GM23338 (cell line): ENCODE measurements around the gene ARHGEF19.

ENCODE experiments used
- CREB1 ChIP-seq: fragments of 250-450 bp; sonication (Bioruptor Pico); IDR thresholded peaks from 2 replicates; pipeline ENCODE4 v1.5.0; 2020; ENCODE audit warnings: low read depth, mild to moderate bottlenecking, moderate library complexity
- CTCF ChIP-seq, 2 experiments: fragments of 200-600 bp in 1 of 2; sonication (generic) in 1 of 2; conservative IDR thresholded peaks; 2 replicates each; pipeline versions ENCODE4 v1.5.1 to v1.6.1; 2016 to 2017; ENCODE audit warnings: antibody characterized with exemption in 2 of 2, low read depth in 2 of 2, mild to moderate bottlenecking in 2 of 2, moderate library complexity in 1 of 2
- ETS1 ChIP-seq: IDR thresholded peaks from 2 replicates; pipeline ENCODE4 v1.6.1; 2016; ENCODE audit warnings: antibody characterized with exemption
- EZH2 ChIP-seq: fragments of 200-600 bp; sonication (generic); IDR thresholded peaks from one replicate; pipeline ENCODE4 v1.8.0; 2017; ENCODE audit warnings: antibody characterized with exemption, mild to moderate bottlenecking, low read depth; ENCODE audit not compliant: unreplicated experiment
- EZH2phosphoT487 ChIP-seq: fragments of 200-600 bp; sonication (generic); IDR thresholded peaks from one replicate; pipeline ENCODE4 v1.8.1; 2018; ENCODE audit warnings: antibody characterized with exemption; ENCODE audit not compliant: unreplicated experiment
- JUNB ChIP-seq: IDR thresholded peaks from one replicate; pipeline ENCODE4 v1.6.1; 2016; ENCODE audit warnings: antibody characterized with exemption; ENCODE audit not compliant: unreplicated experiment
- POLR2AphosphoS5 ChIP-seq: IDR thresholded peaks from 2 replicates; pipeline ENCODE4 v1.6.1; 2016; ENCODE audit warnings: antibody characterized with exemption, low read depth
- REST ChIP-seq: IDR thresholded peaks from one replicate; pipeline ENCODE4 v1.6.1; 2018; ENCODE audit warnings: antibody characterized with exemption; ENCODE audit not compliant: unreplicated experiment
- ZNF331 ChIP-seq: fragments of 250-450 bp; sonication (Bioruptor Pico); IDR thresholded peaks from 2 replicates; pipeline ENCODE4 v1.5.0; 2020; ENCODE audit warnings: low read depth, mild to moderate bottlenecking, moderate library complexity

- no peak for TF ChIP-seq CTCF (conservative IDR thresholded peaks at IDR 0.05; ENCODE audit: low read depth in 2 of 2)
- no peak for TF ChIP-seq REST
- no peak for TF ChIP-seq EZH2
- no peak for TF ChIP-seq JUNB
- TF ChIP-seq ETS1, result no peak
- TF ChIP-seq ZNF331, result no peak
- TF ChIP-seq EZH2phosphoT487, result no peak
- no peak for TF ChIP-seq POLR2AphosphoS5
- TF ChIP-seq CREB1, result no peak
These were observed 28.8 kb upstream of the ARHGEF19 start for GRCh38 chr1:16241221-16241708.
